Suprapubic skin (tissue), 4 donors: ENCODE measurements around the gene RPA4. TPM values are rescaled to one million over a fixed set of nuclear protein-coding genes. Genes with fewer than 3 reads are reported as not detected.
"Not testable (repeated sequence)": the region's sequence is repeated elsewhere in the genome, so short reads cannot be mapped to it uniquely, and the experiment has no call there.

Source experiments
- DNase-seq, 2 donors: peaks; one replicate each; pipeline ENCODE4 v3.0.0-alpha.2; 2019; ENCODE audit warnings: low spot score in 2 of 2
- H3K27ac ChIP-seq: fragments of 200-600 bp; sonication (generic); one replicate; pipeline ENCODE4 v1.5.1; 2019
- H3K27me3 ChIP-seq: fragments of 200-600 bp; sonication (generic); one replicate; pipeline ENCODE4 v1.5.1; 2019
- H3K36me3 ChIP-seq: fragments of 200-600 bp; sonication (generic); one replicate; pipeline ENCODE4 v1.5.1; 2019
- H3K4me1 ChIP-seq: fragments of 200-600 bp; sonication (generic); one replicate; pipeline ENCODE4 v1.5.1; 2019
- H3K4me3 ChIP-seq: fragments of 200-600 bp; sonication (generic); one replicate; pipeline ENCODE4 v1.5.1; 2019; ENCODE audit warnings: mild to moderate bottlenecking
- H3K9me3 ChIP-seq: fragments of 200-600 bp; sonication (generic); one replicate; pipeline ENCODE4 v1.5.1; 2019
- CTCF ChIP-seq, 2 donors: fragments of 200-600 bp in 1 of 2; fragments of 450-650 bp in 1 of 2; sonication (generic) in 1 of 2; IDR thresholded peaks; one replicate each; pipeline ENCODE4 v1.5.1; 2016 to 2019; ENCODE audit warnings: antibody characterized with exemption in 2 of 2, mild to moderate bottlenecking in 1 of 2, moderate library complexity in 1 of 2
- EP300 ChIP-seq: sonication (generic); formaldehyde crosslinking; IDR thresholded peaks from one replicate; pipeline ENCODE4 v1.6.1; 2017; ENCODE audit warnings: antibody characterized with exemption
- POLR2A ChIP-seq, 2 donors: fragments of 450-650 bp; IDR thresholded peaks; one replicate each; pipeline ENCODE4 v1.6.1; 2017; ENCODE audit warnings: antibody characterized with exemption in 2 of 2, mild to moderate bottlenecking in 2 of 2, moderate library complexity in 2 of 2
- POLR2AphosphoS5 ChIP-seq, 3 donors: sonication (generic); formaldehyde crosslinking; IDR thresholded peaks; one replicate each; pipeline ENCODE4 v1.6.1; 2017; ENCODE audit warnings: antibody characterized with exemption in 3 of 3
- WGBS: methylation state at CpG from one replicate; pipeline ENCODE4 v1.1.5; 2018; 5-methylcytosine and 5-hydroxymethylcytosine counted together
- total RNA-seq, 4 donors: library from RNA; depleted of rRNA; stranded (reverse); fragments of >200 nt; gene quantifications; one replicate each; pipeline ENCODE4 v1.1.0, GENCODE V29; 2016

RPA4 gene
- total RNA-seq, 4 donors from 2014 or later: 0.52 to 5.1 (median 1.7) TPM

DNA sequence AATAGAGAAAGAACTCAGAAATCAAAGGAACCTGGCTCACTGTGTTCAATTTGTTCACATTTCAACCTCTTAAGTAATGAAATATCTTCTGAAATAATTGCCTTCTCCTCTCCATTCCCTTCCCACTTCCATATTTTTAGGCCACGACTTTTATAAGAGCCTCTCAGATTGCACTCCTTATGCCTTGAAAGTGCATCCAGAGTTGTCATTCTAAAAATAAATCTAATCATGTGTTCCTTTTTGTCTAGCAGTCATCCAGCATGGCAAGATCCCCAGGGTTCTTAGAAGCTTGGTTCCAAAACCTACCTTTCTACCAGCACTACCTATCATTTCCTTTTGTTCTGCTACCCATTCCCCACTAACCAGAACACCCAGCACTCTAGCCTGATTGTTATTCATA, 42.4 kb upstream of the RPA4 start:
- TF ChIP-seq EP300 (no peak), POLR2A (IDR thresholded peaks at IDR 0.05) (no peak), CTCF (IDR thresholded peaks at IDR 0.05) (no peak), POLR2AphosphoS5 (IDR thresholded peaks at IDR 0.05) (no peak)
- no peaks in the 10 kb centered on the region for H3K27me3 ChIP-seq
- H3K4me1 ChIP-seq: peaks cover 3% of the 10 kb centered on the region
- H3K4me3 ChIP-seq: no peak overlapping the region
- DNase-seq: no peak
- WGBS: 80% methylated on average over 1 of the region's 1 CpG
- H3K9me3 ChIP-seq: no peaks in the 10 kb centered on the region
- H3K27ac ChIP-seq: no peak overlapping the region
- no peaks in the 10 kb centered on the region for H3K36me3 ChIP-seq

DNA sequence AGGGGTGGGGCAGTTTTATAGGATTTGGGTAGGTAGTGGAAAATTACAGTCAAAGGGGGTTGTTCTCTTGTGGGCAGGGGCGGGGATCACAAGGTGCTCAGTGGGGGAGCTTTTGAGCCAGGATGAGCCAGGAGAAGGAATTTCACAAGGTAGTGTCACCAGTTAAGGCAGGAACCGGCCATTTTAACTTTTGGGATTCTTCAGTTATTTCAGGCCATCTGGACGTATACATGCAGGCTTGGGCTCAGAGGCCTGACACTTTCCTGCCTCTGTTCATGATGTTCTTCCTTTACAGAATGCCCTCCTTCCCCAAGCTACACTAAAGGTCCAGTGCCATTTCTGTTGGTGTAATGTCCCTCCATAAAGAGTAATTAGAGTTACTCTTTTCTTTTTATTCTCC, 41.8 kb upstream of the RPA4 start:
- not testable (repeated sequence) for H3K27me3 ChIP-seq, H3K36me3 ChIP-seq, H3K4me3 ChIP-seq, DNase-seq, H3K4me1 ChIP-seq, H3K9me3 ChIP-seq, H3K27ac ChIP-seq
- WGBS: 68% methylated on average over 3 of the region's 3 CpGs

- H3K27me3 ChIP-seq: no peaks in the 10 kb centered on the region
- H3K27ac ChIP-seq: no peak overlapping the region
- no peak for DNase-seq
- H3K36me3 ChIP-seq: no peaks in the 10 kb centered on the region
- no peaks in the 10 kb centered on the region for H3K9me3 ChIP-seq
- H3K4me1 ChIP-seq: peaks cover 1% of the 10 kb centered on the region
- TF ChIP-seq POLR2A (IDR thresholded peaks at IDR 0.05): no peak
- no peak overlapping the region for H3K4me3 ChIP-seq
- WGBS: 61% methylated on average over 5 of the region's 5 CpGs
These were observed 40.1 kb upstream of the RPA4 start for GRCh38 chrX:96843566-96843965.

- Histone ChIP-seq H3K4me1 (no peaks in the 10 kb centered on the region), H3K9me3 (no peaks in the 10 kb centered on the region), H3K4me3 (no peak overlapping the region), H3K27me3 (no peaks in the 10 kb centered on the region), H3K36me3 (no peaks in the 10 kb centered on the region), H3K27ac (no peak overlapping the region)
- no peak for DNase-seq
- TF ChIP-seq POLR2AphosphoS5 (IDR thresholded peaks at IDR 0.05) (no peak), EP300 (no peak), CTCF (IDR thresholded peaks at IDR 0.05) (no peak), POLR2A (IDR thresholded peaks at IDR 0.05) (no peak)
- WGBS: 78% methylated on average over 1 of the region's 1 CpG
These were observed 36.9 kb upstream of the RPA4 start for GRCh38 chrX:96846841-96847240.

GRCh38 chrX:96859422-96859821, 24.3 kb upstream of the RPA4 start:
- not testable (repeated sequence) for H3K27me3 ChIP-seq, DNase-seq, H3K4me3 ChIP-seq, H3K36me3 ChIP-seq, H3K9me3 ChIP-seq, H3K4me1 ChIP-seq, H3K27ac ChIP-seq
- 97% methylated on average over 4 of the region's 4 CpGs for WGBS

DNA sequence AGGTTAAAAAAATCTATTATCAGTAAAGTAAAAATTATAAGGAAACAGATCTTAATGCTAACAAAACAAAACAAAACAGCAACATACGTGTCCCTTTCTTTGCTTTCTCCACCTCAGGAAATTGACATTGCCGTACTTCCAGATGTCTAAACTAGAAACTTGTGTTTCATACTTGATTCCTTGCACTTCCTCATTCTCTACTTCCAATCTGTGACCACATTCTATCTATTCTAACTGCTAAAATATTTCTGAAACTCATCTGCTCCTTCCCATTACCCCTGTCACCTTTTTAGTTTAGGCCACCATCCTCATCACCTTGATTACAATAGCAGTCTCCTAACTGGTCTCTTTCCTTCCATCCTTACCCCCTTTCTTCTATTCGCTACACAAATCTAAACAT, 22.5 kb upstream of the RPA4 start:
- no peaks in the 10 kb centered on the region for H3K27me3 ChIP-seq
- no peaks in the 10 kb centered on the region for H3K36me3 ChIP-seq
- DNase-seq: no peak
- H3K9me3 ChIP-seq: no peaks in the 10 kb centered on the region
- WGBS: 73% methylated on average over 3 of the region's 3 CpGs
- TF ChIP-seq POLR2AphosphoS5 (IDR thresholded peaks at IDR 0.05) (no peak), EP300 (no peak), CTCF (IDR thresholded peaks at IDR 0.05) (no peak), POLR2A (IDR thresholded peaks at IDR 0.05) (no peak)
- no peaks in the 10 kb centered on the region for H3K4me1 ChIP-seq
- H3K27ac ChIP-seq: no peak overlapping the region
- H3K4me3 ChIP-seq: no peak overlapping the region

DNA sequence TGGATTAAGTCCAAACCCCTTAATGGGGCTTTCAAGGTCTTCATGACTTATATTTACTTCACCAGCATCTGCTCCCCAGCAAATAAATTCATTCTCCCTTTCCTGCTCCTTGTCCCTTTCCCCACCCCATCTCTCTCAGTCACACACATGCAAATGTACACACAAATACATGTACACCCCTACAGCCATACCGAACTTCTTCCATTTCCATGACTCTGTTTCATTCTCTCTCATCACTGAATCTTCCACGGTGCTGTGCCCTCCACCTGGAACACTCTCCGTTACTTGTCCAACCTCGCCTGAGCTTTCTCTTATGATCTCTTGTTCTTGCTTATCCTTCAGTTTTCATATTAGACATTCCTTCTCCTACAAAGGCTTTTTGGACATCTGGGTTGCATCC, 22.0 kb upstream of the RPA4 start:
- TF ChIP-seq EP300 (no peak), POLR2AphosphoS5 (IDR thresholded peaks at IDR 0.05) (no peak), CTCF (IDR thresholded peaks at IDR 0.05) (no peak), POLR2A (IDR thresholded peaks at IDR 0.05) (no peak)
- Histone ChIP-seq H3K27ac (no peak overlapping the region), H3K4me1 (no peaks in the 10 kb centered on the region), H3K27me3 (no peaks in the 10 kb centered on the region), H3K4me3 (no peak overlapping the region), H3K9me3 (no peaks in the 10 kb centered on the region), H3K36me3 (no peaks in the 10 kb centered on the region)
- no peak for DNase-seq
- WGBS: 89% methylated on average over 4 of the region's 4 CpGs
